Gastroesophageal sphincter (tissue), 4 donors: ENCODE data around the gene PLCH2. TPM values are rescaled to one million over a fixed set of nuclear protein-coding genes. Genes with fewer than 3 reads are reported as not detected.

ENCODE experiments used
- ATAC-seq: fragments of 150-250 bp; one replicate; pipeline ENCODE4 v1.9.1; 2016; ENCODE audit warnings: mild to moderate bottlenecking, moderate library complexity
- H3K27ac ChIP-seq, 4 donors: fragments of 200-600 bp; sonication (generic) in 3 of 4; 1 replicate in 3 of 4; 2 replicates in 1 of 4; pipeline ENCODE4 v1.5.1; 2016 to 2019
- H3K27me3 ChIP-seq: fragments of 200-600 bp; sonication (generic); one replicate; pipeline ENCODE4 v1.5.1; 2019
- H3K36me3 ChIP-seq, 2 donors: fragments of 200-600 bp; sonication (generic); one replicate each; pipeline ENCODE4 v1.5.1; 2019; ENCODE audit warnings: control low read depth in 1 of 2
- H3K4me1 ChIP-seq, 3 donors: fragments of 200-600 bp; sonication (generic); 1 replicate in 2 of 3; 2 replicates in 1 of 3; pipeline ENCODE4 v1.5.1; 2016 to 2019; ENCODE audit warnings: control low read depth in 2 of 3
- H3K4me3 ChIP-seq, 2 donors: fragments of 200-600 bp; sonication (generic); one replicate each; pipeline ENCODE4 v1.5.1; 2019; ENCODE audit warnings: mild to moderate bottlenecking in 1 of 2, moderate library complexity in 1 of 2
- H3K9me3 ChIP-seq, 3 donors: fragments of 200-600 bp; sonication (generic); one replicate each; pipeline ENCODE4 v1.5.1; 2017 to 2019; ENCODE audit warnings: control low read depth in 2 of 3
- EP300 ChIP-seq: sonication (generic); formaldehyde crosslinking; IDR thresholded peaks from one replicate; pipeline ENCODE4 v1.6.1; 2017; ENCODE audit warnings: antibody characterized with exemption, mild to moderate bottlenecking
- POLR2A ChIP-seq, 2 donors: fragments of 450-650 bp; IDR thresholded peaks; one replicate each; pipeline ENCODE4 v1.6.1; 2017; ENCODE audit warnings: antibody characterized with exemption in 2 of 2, mild to moderate bottlenecking in 2 of 2, moderate library complexity in 1 of 2
- POLR2AphosphoS5 ChIP-seq: sonication (generic); formaldehyde crosslinking; IDR thresholded peaks from one replicate; pipeline ENCODE4 v1.6.1; 2017; ENCODE audit warnings: antibody characterized with exemption
- WGBS, 2 donors: methylation state at CpG; one replicate each; pipeline ENCODE4 v1.1.5; 2018; ENCODE audit warnings: low coverage in 1 of 2; 5-methylcytosine and 5-hydroxymethylcytosine counted together
- total RNA-seq, 4 donors: library from RNA; depleted of rRNA; stranded (reverse); fragments of >200 nt; gene quantifications; one replicate each; pipeline ENCODE4 v1.1.0, GENCODE V29; 2016
- TF ChIP-seq, protein P1 (sequence below), 4 experiments: fragments of 200-600 bp in 2 of 4; fragments of 450-650 bp in 2 of 4; sonication (generic) in 1 of 4; IDR thresholded peaks; one replicate each; pipeline ENCODE4 v1.5.1; 2017 to 2019; ENCODE audit warnings: antibody characterized with exemption in 4 of 4, mild to moderate bottlenecking in 2 of 4, moderate library complexity in 2 of 4

PLCH2 gene
- total RNA-seq, 4 donors from 2014 or later: under 0.01 to 0.72 (median 0.15) TPM

GRCh38 chr1:2553871-2554620, 78.0 kb downstream of the PLCH2 start:
- TF ChIP-seq POLR2AphosphoS5: no peak
- no peak for TF ChIP-seq EP300
- TF ChIP-seq, protein P1, sequence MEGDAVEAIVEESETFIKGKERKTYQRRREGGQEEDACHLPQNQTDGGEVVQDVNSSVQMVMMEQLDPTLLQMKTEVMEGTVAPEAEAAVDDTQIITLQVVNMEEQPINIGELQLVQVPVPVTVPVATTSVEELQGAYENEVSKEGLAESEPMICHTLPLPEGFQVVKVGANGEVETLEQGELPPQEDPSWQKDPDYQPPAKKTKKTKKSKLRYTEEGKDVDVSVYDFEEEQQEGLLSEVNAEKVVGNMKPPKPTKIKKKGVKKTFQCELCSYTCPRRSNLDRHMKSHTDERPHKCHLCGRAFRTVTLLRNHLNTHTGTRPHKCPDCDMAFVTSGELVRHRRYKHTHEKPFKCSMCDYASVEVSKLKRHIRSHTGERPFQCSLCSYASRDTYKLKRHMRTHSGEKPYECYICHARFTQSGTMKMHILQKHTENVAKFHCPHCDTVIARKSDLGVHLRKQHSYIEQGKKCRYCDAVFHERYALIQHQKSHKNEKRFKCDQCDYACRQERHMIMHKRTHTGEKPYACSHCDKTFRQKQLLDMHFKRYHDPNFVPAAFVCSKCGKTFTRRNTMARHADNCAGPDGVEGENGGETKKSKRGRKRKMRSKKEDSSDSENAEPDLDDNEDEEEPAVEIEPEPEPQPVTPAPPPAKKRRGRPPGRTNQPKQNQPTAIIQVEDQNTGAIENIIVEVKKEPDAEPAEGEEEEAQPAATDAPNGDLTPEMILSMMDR (IDR thresholded peaks at IDR 0.05): no peak
- no peak for TF ChIP-seq POLR2A (IDR thresholded peaks at IDR 0.05)
- H3K27ac ChIP-seq: peak overlapping the region in 1 of 4 donors; percentile 90
- ATAC-seq: no peak
- no peaks in the 10 kb centered on the region for H3K9me3 ChIP-seq
- H3K4me1 ChIP-seq: peaks cover 0 to 63% (median 22%) of the 10 kb centered on the region in 3 donors
- peaks cover 5% of the 10 kb centered on the region for H3K27me3 ChIP-seq
- WGBS, 2 donors: 67% methylated on average over 1 of the region's 30 CpGs; no CpG with 5 or more reads in 1 of the 2 donors
- H3K4me3 ChIP-seq: no peak overlapping the region
- peaks cover 0 to 12% of the 10 kb centered on the region in 2 donors for H3K36me3 ChIP-seq

- peaks cover 0 to 63% (median 18%) of the 10 kb centered on the region in 3 donors for H3K4me1 ChIP-seq
- H3K27me3 ChIP-seq: peaks cover 5% of the 10 kb centered on the region
- peaks cover 0 to 19% of the 10 kb centered on the region in 2 donors for H3K36me3 ChIP-seq
- no peaks in the 10 kb centered on the region for H3K9me3 ChIP-seq
- no CpG with 5 or more reads among the region's 19 CpGs for WGBS, 2 donors
- peak overlapping the region in 1 of 2 donors; percentile 58 for H3K4me3 ChIP-seq
- no peak for ATAC-seq
- TF ChIP-seq EP300 (no peak), POLR2A (IDR thresholded peaks at IDR 0.05) (no peak), POLR2AphosphoS5 (no peak)
- TF ChIP-seq, protein P1 (IDR thresholded peaks at IDR 0.05): peak in 2 of 4 experiments; percentile 13 to 39
- H3K27ac ChIP-seq: peak overlapping the region in 3 of 4 donors; percentile 84 to 90 (median 87)
Observed at GRCh38 chr1:2554621-2555387, 78.7 kb downstream of the PLCH2 start.

Other genes starting within 250 kb of the PLCH2 start
- gene SKI, start 248.0 kb upstream of the PLCH2 start, total RNA-seq: 100 to 1,000 TPM in 1 of 4 donors, 10 to 100 TPM in 3; 60.2 to 157 (median 79.0) TPM
- gene MORN1, start 84.7 kb upstream of the PLCH2 start, total RNA-seq: 10 to 100 TPM in 1 of 4 donors, 1 to 10 TPM in 3; 5.0 to 14.6 (median 9.2) TPM
- 10 to 100 TPM; 54.4 to 78.6 (median 69.8) TPM for gene RER1, start 84.4 kb upstream of the PLCH2 start, total RNA-seq
- 10 to 100 TPM; 18.2 to 30.0 (median 21.6) TPM for gene PEX10, start 63.7 kb upstream of the PLCH2 start, total RNA-seq
- gene PANK4, start 50.3 kb downstream of the PLCH2 start, total RNA-seq: 10 to 100 TPM; 32.6 to 46.8 (median 34.0) TPM
- gene HES5, start 54.0 kb downstream of the PLCH2 start, total RNA-seq: not detected
- gene TNFRSF14, start 80.1 kb downstream of the PLCH2 start, total RNA-seq: 10 to 100 TPM; 23.0 to 81.6 (median 36.9) TPM
- 10 to 100 TPM in 3 of 4 donors, 1 to 10 TPM in 1; 6.5 to 24.1 (median 14.0) TPM for gene PRXL2B, start 110.5 kb downstream of the PLCH2 start, total RNA-seq
- 1 to 10 TPM in 3 of 4 donors, not detected in 1; 1.4 to 3.9 (median 2.1) TPM for gene MMEL1, start 156.7 kb downstream of the PLCH2 start, total RNA-seq